PC-9 (cell line): ENCODE data around the gene RPL7A. TPM values are rescaled to one million over a fixed set of nuclear protein-coding genes. Genes with fewer than 3 reads are reported as not detected.

Experiments used
- BruUV-seq: library from RNA; stranded (reverse); fragments of 400-500 nt; replicated peaks from 2 replicates; lab custom pipeline; 2021; lab: Mats Ljungman, UMichigan
- CTCF ChIA-PET: fragments of 300-600 bp; sonication (Branson Sonifier 250); formaldehyde crosslinking; loops from one replicate; lab custom pipeline; 2022; ENCODE audit warnings: antibody characterized with exemption; lab: Charles Lee
- POLR2A ChIA-PET: fragments of 300-600 bp; sonication (Branson Sonifier 250); formaldehyde crosslinking; loops from one replicate; lab custom pipeline; 2022; ENCODE audit warnings: antibody characterized with exemption; ENCODE audit not compliant: unreplicated experiment; lab: Charles Lee
- DNase-seq, 2 experiments: peaks; one replicate each; pipeline versions ENCODE4 v3.0.0 to v3.0.0-alpha.2; 2015 to 2022; ENCODE audit warnings: mixed read lengths in 1 of 2
- H2AFZ ChIP-seq: fragments of 200-600 bp; sonication (generic); 2 replicates; pipeline ENCODE4 v1.8.1; 2017; ENCODE audit warnings: antibody characterized with exemption
- H3F3A ChIP-seq: fragments of 200-600 bp; sonication (generic); 2 replicates; pipeline ENCODE4 v1.8.1; 2017; ENCODE audit warnings: antibody characterized with exemption, mild to moderate bottlenecking, low read depth; ENCODE audit not compliant: insufficient read depth
- H3K27ac ChIP-seq: fragments of 200-600 bp; sonication (generic); 2 replicates; pipeline ENCODE4 v1.6.1; 2016; ENCODE audit warnings: mixed run types
- H3K27me3 ChIP-seq: fragments of 200-600 bp; sonication (generic); 2 replicates; pipeline ENCODE4 v1.6.1; 2016; ENCODE audit warnings: low read depth, mixed run types; ENCODE audit not compliant: insufficient read depth
- H3K36me3 ChIP-seq: fragments of 200-600 bp; sonication (generic); 2 replicates; pipeline ENCODE4 v1.6.1; 2016; ENCODE audit warnings: low read depth, mixed run types
- H3K4me1 ChIP-seq: fragments of 200-600 bp; sonication (generic); replicated peaks from 2 replicates; pipeline ENCODE4 v1.6.1; 2016; ENCODE audit warnings: mixed run types; ENCODE audit not compliant: insufficient read depth
- H3K4me2 ChIP-seq: fragments of 200-600 bp; sonication (generic); 2 replicates; pipeline ENCODE4 v1.6.1; 2017; ENCODE audit warnings: mixed run types
- H3K4me3 ChIP-seq: fragments of 200-600 bp; sonication (generic); 2 replicates; pipeline ENCODE4 v1.6.1; 2016; ENCODE audit warnings: mixed run types
- H3K79me2 ChIP-seq: fragments of 200-600 bp; sonication (generic); 2 replicates; pipeline ENCODE4 v1.6.1; 2017; ENCODE audit warnings: low read depth, mixed run types
- H3K9me2 ChIP-seq: fragments of 200-600 bp; sonication (generic); 2 replicates; pipeline ENCODE4 v1.8.1; 2017; ENCODE audit warnings: mild to moderate bottlenecking; ENCODE audit not compliant: insufficient read depth
- H3K9me3 ChIP-seq: fragments of 200-600 bp; sonication (generic); 2 replicates; pipeline ENCODE4 v1.8.1; 2016; ENCODE audit warnings: low read depth; ENCODE audit not compliant: insufficient read depth
- H4K20me1 ChIP-seq: fragments of 200-600 bp; sonication (generic); 2 replicates; pipeline ENCODE4 v1.8.1; 2017; ENCODE audit not compliant: insufficient read depth
- EZH2 ChIP-seq: fragments of 200-600 bp; sonication (generic); IDR thresholded peaks from 2 replicates; pipeline ENCODE4 v1.8.0; 2017; ENCODE audit warnings: antibody characterized with exemption, low read depth
- intact Hi-C: fragments of 100-400 bp; cut with micrococcal nuclease; formaldehyde crosslinking; loops from one replicate; pipeline ENCODE4 v1.10.0; 2022; ENCODE audit not compliant: unreplicated experiment
- total RNA-seq: library from RNA; stranded (reverse); gene quantifications from 2 replicates; pipeline ENCODE4 v1.2.3, GENCODE V29; 2021
- TF ChIP-seq, protein P1 (sequence below): fragments of 200-600 bp; sonication (generic); conservative IDR thresholded peaks from 2 replicates; pipeline ENCODE4 v1.6.1; 2017; ENCODE audit warnings: mixed run types, antibody characterized with exemption, mild to moderate bottlenecking, moderate library complexity

The RPL7A gene
- total RNA-seq, 1 experiment from 2014 or later: 2,381 TPM

DNA sequence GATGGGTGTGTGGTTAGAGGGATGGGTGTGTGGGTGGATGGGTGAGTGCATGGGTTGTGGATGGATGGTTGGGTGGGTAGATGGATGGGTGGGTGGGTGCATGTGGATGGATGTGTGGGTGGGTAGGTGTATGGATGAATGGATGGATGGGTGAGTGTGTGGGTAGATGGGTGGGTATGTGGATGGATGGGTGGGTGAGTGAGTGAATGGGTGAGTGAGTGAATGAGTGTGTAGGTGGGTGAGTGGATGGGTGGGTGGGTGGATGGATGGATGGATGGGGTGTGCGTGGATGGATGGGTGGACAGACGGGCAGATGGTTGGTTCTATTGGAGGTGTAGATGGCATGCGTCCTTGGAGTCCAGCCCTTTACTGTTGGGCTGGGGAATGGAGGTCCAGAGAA lies 45.4 kb downstream of the RPL7A start:
- Histone ChIP-seq H3K36me3 (no peaks in the 10 kb centered on the region), H2AFZ (no peak overlapping the region), H3K79me2 (no peaks in the 10 kb centered on the region), H3K4me1 (no peaks in the 10 kb centered on the region), H4K20me1 (no peaks in the 10 kb centered on the region), H3K9me2 (no peaks in the 10 kb centered on the region), H3F3A (no peaks in the 10 kb centered on the region), H3K27me3 (peaks cover 56% of the 10 kb centered on the region), H3K4me3 (no peak overlapping the region), H3K27ac (no peak overlapping the region), H3K9me3 (no peaks in the 10 kb centered on the region), H3K4me2 (no peak overlapping the region)
- POLR2A ChIA-PET: no interaction called here
- BruUV-seq: no TSS peak
- CTCF ChIA-PET: no interaction called here
- DNase-seq: no peak
- intact Hi-C loops: no loop called here
- no peak for TF ChIP-seq EZH2
- TF ChIP-seq, protein P1, sequence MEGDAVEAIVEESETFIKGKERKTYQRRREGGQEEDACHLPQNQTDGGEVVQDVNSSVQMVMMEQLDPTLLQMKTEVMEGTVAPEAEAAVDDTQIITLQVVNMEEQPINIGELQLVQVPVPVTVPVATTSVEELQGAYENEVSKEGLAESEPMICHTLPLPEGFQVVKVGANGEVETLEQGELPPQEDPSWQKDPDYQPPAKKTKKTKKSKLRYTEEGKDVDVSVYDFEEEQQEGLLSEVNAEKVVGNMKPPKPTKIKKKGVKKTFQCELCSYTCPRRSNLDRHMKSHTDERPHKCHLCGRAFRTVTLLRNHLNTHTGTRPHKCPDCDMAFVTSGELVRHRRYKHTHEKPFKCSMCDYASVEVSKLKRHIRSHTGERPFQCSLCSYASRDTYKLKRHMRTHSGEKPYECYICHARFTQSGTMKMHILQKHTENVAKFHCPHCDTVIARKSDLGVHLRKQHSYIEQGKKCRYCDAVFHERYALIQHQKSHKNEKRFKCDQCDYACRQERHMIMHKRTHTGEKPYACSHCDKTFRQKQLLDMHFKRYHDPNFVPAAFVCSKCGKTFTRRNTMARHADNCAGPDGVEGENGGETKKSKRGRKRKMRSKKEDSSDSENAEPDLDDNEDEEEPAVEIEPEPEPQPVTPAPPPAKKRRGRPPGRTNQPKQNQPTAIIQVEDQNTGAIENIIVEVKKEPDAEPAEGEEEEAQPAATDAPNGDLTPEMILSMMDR: no peak

DNA sequence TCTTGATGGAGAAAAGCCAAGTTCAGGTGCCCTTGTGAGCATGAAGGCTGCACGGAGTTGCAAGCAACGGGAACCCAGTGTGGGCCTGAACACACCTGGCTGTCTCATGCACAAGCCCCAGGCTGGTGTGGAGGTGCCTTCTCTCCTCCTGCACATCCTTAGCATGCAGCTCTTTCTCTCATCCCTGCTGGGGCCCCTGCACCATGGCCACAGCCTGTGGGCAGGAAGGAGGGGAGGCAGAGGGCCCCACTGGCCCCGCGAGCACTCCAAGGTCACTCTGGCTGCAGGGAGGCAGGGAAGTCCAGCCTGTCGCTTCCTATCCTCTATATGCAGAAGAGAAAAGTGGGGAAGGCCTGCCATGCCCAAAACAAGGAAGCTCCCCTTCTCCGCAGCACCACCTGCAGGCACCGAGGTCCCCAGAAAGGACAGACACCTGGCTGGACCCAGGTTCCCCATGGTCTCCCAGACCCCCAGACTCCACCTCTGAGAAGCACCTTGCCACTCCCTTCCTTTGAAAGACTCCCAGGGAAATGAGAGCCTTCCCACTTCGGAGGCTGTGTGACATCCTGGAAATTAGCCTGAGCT lies 46.8 kb downstream of the RPL7A start:
- no peak overlapping the region for H3K27ac ChIP-seq
- H3K27me3 ChIP-seq: peaks cover 48% of the 10 kb centered on the region
- H3K9me3 ChIP-seq: no peaks in the 10 kb centered on the region
- H2AFZ ChIP-seq: no peak overlapping the region
- ChIA-PET POLR2A (interaction anchor here (0.5 to 0.7 kb wide), 2 partner anchors 21 to 47 kb away, joined by 3 to 5 read pairs; no protein-coding TSS in a partner anchor), CTCF (no interaction called here)
- no peaks in the 10 kb centered on the region for H4K20me1 ChIP-seq
- H3K4me3 ChIP-seq: no peak overlapping the region
- BruUV-seq: no TSS peak
- H3K9me2 ChIP-seq: no peaks in the 10 kb centered on the region
- no peaks in the 10 kb centered on the region for H3K36me3 ChIP-seq
- no peaks in the 10 kb centered on the region for H3K4me1 ChIP-seq
- no peaks in the 10 kb centered on the region for H3F3A ChIP-seq
- intact Hi-C loops: no loop called here
- TF ChIP-seq, protein P1: no peak
- no peak for TF ChIP-seq EZH2
- no peaks in the 10 kb centered on the region for H3K79me2 ChIP-seq
- H3K4me2 ChIP-seq: no peak overlapping the region
- no peak for DNase-seq

DNA sequence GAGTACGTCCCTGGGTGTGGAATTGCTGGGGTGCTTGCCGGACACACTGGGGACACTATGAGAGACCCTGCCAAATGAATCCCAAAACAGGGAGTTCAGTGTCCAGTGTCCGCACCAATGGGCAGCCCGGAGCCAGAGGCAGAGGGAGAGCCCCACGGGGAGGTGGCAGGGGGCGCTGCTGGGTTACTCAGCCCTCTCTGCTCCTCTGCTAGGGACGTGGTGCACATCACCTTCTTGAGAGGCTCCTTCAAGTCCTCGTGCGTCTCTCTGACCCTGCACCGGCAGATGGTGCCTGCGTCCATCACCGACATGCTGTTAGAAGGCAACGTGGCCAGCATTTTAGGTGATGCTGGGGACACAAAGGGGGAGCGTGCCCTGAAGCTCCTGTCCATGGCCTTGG lies 48.9 kb downstream of the RPL7A start:
- Histone ChIP-seq H3K4me2 (no peak overlapping the region), H3K9me2 (no peaks in the 10 kb centered on the region), H2AFZ (no peak overlapping the region), H3K27ac (no peak overlapping the region), H3K9me3 (no peaks in the 10 kb centered on the region), H3K79me2 (no peaks in the 10 kb centered on the region), H3K27me3 (peaks cover 41% of the 10 kb centered on the region), H3K36me3 (no peaks in the 10 kb centered on the region), H4K20me1 (no peaks in the 10 kb centered on the region), H3K4me1 (no peaks in the 10 kb centered on the region), H3K4me3 (no peak overlapping the region), H3F3A (no peaks in the 10 kb centered on the region)
- no TSS peak for BruUV-seq
- TF ChIP-seq, protein P1: peak; percentile 30; the same call in 1 of the 2 replicates
- no peak for TF ChIP-seq EZH2
- CTCF ChIA-PET: no interaction called here
- POLR2A ChIA-PET: interaction anchor here (0.5 kb wide), 1 partner anchor 53 kb away, joined by 6 read pairs; no protein-coding TSS in a partner anchor
- intact Hi-C loops: no loop called here
- DNase-seq: no peak
